ENCODE measurements around the gene CYP26C1. TPM values are rescaled to one million over a fixed set of nuclear protein-coding genes. Genes with fewer than 3 reads are reported as not detected.

Gene CYP26C1
- total RNA-seq, 1 experiment from 2014 or later: 0.07 TPM

DNA sequence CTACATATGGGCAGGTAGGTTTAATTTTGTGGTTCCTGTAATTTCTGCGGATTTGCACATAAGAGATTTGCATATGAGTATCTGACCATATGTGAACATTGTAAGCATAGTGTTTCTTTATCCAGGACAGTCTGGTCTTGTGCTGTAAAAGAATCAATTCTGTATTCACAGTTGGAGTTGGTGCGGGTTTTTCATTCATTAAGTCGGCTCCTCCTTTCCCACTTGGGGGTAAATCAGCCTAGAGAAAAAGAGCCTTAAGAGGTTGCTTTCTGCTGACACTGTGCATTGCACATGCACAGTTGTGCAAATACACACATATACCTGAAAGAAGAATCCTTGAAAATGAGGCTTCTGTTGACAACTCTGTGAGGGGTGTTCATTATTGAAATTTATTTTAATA is 6.1 kb upstream of the CYP26C1 start:
- ATAC-seq (no peak), DNase-seq (ENCODE audit: low read depth, low spot score) (no peak)
- Histone ChIP-seq H3K27ac (ENCODE audit: low read depth, low read length) (no peak overlapping the region), H3K4me3 (replicated peaks in 1 of 2; ENCODE audit: low read depth in 1 of 2, low read length in 2 of 2) (no peak overlapping the region), H3K9ac (ENCODE audit: low read length) (no peak overlapping the region), H3K36me3 (ENCODE audit: control insufficient read depth in 1 of 2, insufficient read depth in 2 of 2, low read length in 2 of 2) (no peaks in the 10 kb centered on the region), H3K79me2 (ENCODE audit: insufficient read depth, low read length) (no peaks in the 10 kb centered on the region), H4K20me1 (ENCODE audit: insufficient read depth) (no peaks in the 10 kb centered on the region), H3K27me3 (ENCODE audit: insufficient read depth, low read length) (no peaks in the 10 kb centered on the region), H2AFZ (ENCODE audit: low read depth, low read length, poor library complexity, severe bottlenecking) (no peak overlapping the region), H3K9me2 (ENCODE audit: insufficient read depth) (no peaks in the 10 kb centered on the region), H3K9me3 (ENCODE audit: control insufficient read depth in 1 of 2, insufficient read depth in 1 of 2, low read depth in 1 of 2, low read length in 2 of 2) (no peaks in the 10 kb centered on the region), H3K4me2 (ENCODE audit: low read length) (no peak overlapping the region), H3K4me1 (ENCODE audit: control insufficient read depth in 1 of 2, insufficient read depth in 2 of 2, low read length in 2 of 2) (no peaks in the 10 kb centered on the region)
- RAD21 ChIA-PET (ENCODE audit: low non-redundant PET in 1 of 2, low total read pairs in 2 of 2, uncharacterized antibody in 2 of 2, unreplicated experiment in 2 of 2): no interaction called here
- POLR2A ChIA-PET: no interaction called here
- CTCF ChIA-PET: no interaction called here
- intact Hi-C loops (cut with micrococcal nuclease): no loop called here
- TF ChIP-seq EGR1 (IDR thresholded peaks at IDR 0.05; ENCODE audit: low read depth) (no peak), SRF (IDR thresholded peaks at IDR 0.05; ENCODE audit: low read depth) (no peak)
- no TSS peak for BruUV-seq (replicated peaks)

DNA sequence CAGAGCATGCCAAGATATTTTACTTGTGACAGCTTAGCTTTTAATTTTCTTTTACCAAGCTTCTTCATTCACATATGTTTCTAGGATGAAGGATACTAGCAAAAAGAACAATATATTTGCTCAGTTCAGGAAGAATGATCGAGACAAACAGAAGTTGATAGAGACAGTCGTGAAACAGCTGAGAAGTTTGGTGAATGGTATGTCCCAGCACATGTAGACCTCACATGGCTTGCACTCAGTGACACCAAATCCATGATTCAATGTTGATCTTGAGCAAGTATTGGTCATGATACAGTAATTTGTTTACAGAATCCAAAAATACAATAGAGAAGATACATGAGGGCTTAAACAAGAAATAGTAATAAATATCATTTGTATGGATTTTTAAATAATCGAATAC is 2.5 kb upstream of the CYP26C1 start:
- ChIA-PET POLR2A (no interaction called here), CTCF (no interaction called here), RAD21 (ENCODE audit: low non-redundant PET in 1 of 2, low total read pairs in 2 of 2, uncharacterized antibody in 2 of 2, unreplicated experiment in 2 of 2) (no interaction called here)
- Histone ChIP-seq H3K36me3 (ENCODE audit: control insufficient read depth in 1 of 2, insufficient read depth in 2 of 2, low read length in 2 of 2) (no peaks in the 10 kb centered on the region), H3K9me2 (ENCODE audit: insufficient read depth) (no peaks in the 10 kb centered on the region), H3K27ac (ENCODE audit: low read depth, low read length) (no peak overlapping the region), H3K27me3 (ENCODE audit: insufficient read depth, low read length) (no peaks in the 10 kb centered on the region), H3K4me3 (replicated peaks in 1 of 2; ENCODE audit: low read depth in 1 of 2, low read length in 2 of 2) (no peak overlapping the region), H3K4me2 (ENCODE audit: low read length) (no peak overlapping the region), H3K79me2 (ENCODE audit: insufficient read depth, low read length) (no peaks in the 10 kb centered on the region), H3K9me3 (ENCODE audit: control insufficient read depth in 1 of 2, insufficient read depth in 1 of 2, low read depth in 1 of 2, low read length in 2 of 2) (no peaks in the 10 kb centered on the region), H2AFZ (ENCODE audit: low read depth, low read length, poor library complexity, severe bottlenecking) (no peak overlapping the region), H3K4me1 (ENCODE audit: control insufficient read depth in 1 of 2, insufficient read depth in 2 of 2, low read length in 2 of 2) (no peaks in the 10 kb centered on the region), H4K20me1 (ENCODE audit: insufficient read depth) (no peaks in the 10 kb centered on the region), H3K9ac (ENCODE audit: low read length) (no peak overlapping the region)
- ATAC-seq: no peak
- no peak for DNase-seq (ENCODE audit: low read depth, low spot score)
- no TSS peak for BruUV-seq (replicated peaks)
- TF ChIP-seq EZH2 (IDR thresholded peaks at IDR 0.05): no peak
- intact Hi-C loops (cut with micrococcal nuclease): no loop called here

DNA sequence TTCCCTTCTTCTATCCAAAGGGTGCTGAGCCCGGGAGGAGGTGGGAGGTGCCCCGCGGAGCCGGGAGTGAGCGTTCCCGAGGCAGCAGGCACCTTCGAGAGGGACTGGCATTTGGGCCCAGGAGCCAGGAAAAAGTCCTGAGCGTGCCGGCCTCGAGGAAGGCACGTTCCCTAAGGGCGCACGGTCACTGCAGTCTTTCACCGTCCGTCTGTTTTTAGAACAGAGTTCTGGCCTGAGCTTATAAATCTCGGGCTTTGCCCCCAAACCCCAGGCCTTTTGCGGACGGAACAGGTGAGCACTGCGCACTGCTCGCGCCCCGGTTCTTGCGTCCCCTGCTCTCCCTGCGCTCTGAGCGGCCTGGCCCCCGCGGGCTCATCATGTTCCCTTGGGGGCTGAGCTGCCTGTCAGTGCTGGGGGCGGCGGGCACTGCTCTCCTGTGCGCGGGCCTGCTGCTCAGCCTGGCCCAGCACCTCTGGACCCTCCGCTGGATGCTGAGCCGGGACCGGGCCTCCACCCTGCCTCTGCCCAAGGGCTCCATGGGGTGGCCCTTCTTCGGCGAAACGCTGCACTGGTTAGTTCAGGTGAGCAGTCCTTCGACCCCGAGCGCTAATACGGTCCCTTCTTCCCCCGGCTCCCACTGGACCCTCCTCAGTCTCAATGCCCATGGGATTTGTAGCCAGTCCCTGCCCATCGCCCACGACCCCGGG is 442 bp downstream of the CYP26C1 start:
- H3K27me3 ChIP-seq (ENCODE audit: insufficient read depth, low read length): no peaks in the 10 kb centered on the region
- POLR2A ChIA-PET: no interaction called here
- BruUV-seq (replicated peaks): no TSS peak
- TF ChIP-seq ZFX (IDR thresholded peaks at IDR 0.05): no peak
- no peak for TF ChIP-seq SRF (IDR thresholded peaks at IDR 0.05; ENCODE audit: low read depth)
- TF ChIP-seq EGR1 (IDR thresholded peaks at IDR 0.05; ENCODE audit: low read depth): no peak
- no peak for TF ChIP-seq EZH2phosphoT487 (IDR thresholded peaks at IDR 0.05; ENCODE audit: borderline replicate concordance)
- no peak for TF ChIP-seq CBX3 (IDR thresholded peaks at IDR 0.05; ENCODE audit: low read depth)
- TF ChIP-seq POLR2A (IDR thresholded peaks at IDR 0.05; ENCODE audit: borderline replicate concordance, extremely low read depth, insufficient read depth, insufficient read length): no peak
- TF ChIP-seq, protein P1, sequence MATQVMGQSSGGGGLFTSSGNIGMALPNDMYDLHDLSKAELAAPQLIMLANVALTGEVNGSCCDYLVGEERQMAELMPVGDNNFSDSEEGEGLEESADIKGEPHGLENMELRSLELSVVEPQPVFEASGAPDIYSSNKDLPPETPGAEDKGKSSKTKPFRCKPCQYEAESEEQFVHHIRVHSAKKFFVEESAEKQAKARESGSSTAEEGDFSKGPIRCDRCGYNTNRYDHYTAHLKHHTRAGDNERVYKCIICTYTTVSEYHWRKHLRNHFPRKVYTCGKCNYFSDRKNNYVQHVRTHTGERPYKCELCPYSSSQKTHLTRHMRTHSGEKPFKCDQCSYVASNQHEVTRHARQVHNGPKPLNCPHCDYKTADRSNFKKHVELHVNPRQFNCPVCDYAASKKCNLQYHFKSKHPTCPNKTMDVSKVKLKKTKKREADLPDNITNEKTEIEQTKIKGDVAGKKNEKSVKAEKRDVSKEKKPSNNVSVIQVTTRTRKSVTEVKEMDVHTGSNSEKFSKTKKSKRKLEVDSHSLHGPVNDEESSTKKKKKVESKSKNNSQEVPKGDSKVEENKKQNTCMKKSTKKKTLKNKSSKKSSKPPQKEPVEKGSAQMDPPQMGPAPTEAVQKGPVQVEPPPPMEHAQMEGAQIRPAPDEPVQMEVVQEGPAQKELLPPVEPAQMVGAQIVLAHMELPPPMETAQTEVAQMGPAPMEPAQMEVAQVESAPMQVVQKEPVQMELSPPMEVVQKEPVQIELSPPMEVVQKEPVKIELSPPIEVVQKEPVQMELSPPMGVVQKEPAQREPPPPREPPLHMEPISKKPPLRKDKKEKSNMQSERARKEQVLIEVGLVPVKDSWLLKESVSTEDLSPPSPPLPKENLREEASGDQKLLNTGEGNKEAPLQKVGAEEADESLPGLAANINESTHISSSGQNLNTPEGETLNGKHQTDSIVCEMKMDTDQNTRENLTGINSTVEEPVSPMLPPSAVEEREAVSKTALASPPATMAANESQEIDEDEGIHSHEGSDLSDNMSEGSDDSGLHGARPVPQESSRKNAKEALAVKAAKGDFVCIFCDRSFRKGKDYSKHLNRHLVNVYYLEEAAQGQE (IDR thresholded peaks at IDR 0.05; ENCODE audit: low read depth): no peak
- no peak for TF ChIP-seq EZH2 (IDR thresholded peaks at IDR 0.05)
- no peak for TF ChIP-seq JUND (IDR thresholded peaks at IDR 0.05)
- no peak for TF ChIP-seq YY1 (IDR thresholded peaks at IDR 0.05; ENCODE audit: extremely low read depth, insufficient replicate concordance, low read depth, low read length)
- TF ChIP-seq ELF1 (IDR thresholded peaks at IDR 0.05; ENCODE audit: borderline replicate concordance, low read depth): no peak

More for the DNA sequence above, 442 bp downstream of the CYP26C1 start:
- no peaks in the 10 kb centered on the region for H4K20me1 ChIP-seq (ENCODE audit: insufficient read depth)
- intact Hi-C loops (cut with micrococcal nuclease): no loop called here
- H3K4me1 ChIP-seq (ENCODE audit: control insufficient read depth in 1 of 2, insufficient read depth in 2 of 2, low read length in 2 of 2): no peaks in the 10 kb centered on the region
- ATAC-seq (no peak), DNase-seq (ENCODE audit: low read depth, low spot score) (no peak)
- H3K9me2 ChIP-seq (ENCODE audit: insufficient read depth): no peaks in the 10 kb centered on the region
- no peaks in the 10 kb centered on the region for H3K79me2 ChIP-seq (ENCODE audit: insufficient read depth, low read length)
- H3K27ac ChIP-seq (ENCODE audit: low read depth, low read length): no peak overlapping the region
- no peak overlapping the region for H3K4me3 ChIP-seq (replicated peaks in 1 of 2; ENCODE audit: low read depth in 1 of 2, low read length in 2 of 2)
- ChIA-PET RAD21 (ENCODE audit: low non-redundant PET in 1 of 2, low total read pairs in 2 of 2, uncharacterized antibody in 2 of 2, unreplicated experiment in 2 of 2) (no interaction called here), CTCF (no interaction called here)
- H3K9ac ChIP-seq (ENCODE audit: low read length): no peak overlapping the region
- H2AFZ ChIP-seq (ENCODE audit: low read depth, low read length, poor library complexity, severe bottlenecking): no peak overlapping the region
- H3K9me3 ChIP-seq (ENCODE audit: control insufficient read depth in 1 of 2, insufficient read depth in 1 of 2, low read depth in 1 of 2, low read length in 2 of 2): no peaks in the 10 kb centered on the region
- no peaks in the 10 kb centered on the region for H3K36me3 ChIP-seq (ENCODE audit: control insufficient read depth in 1 of 2, insufficient read depth in 2 of 2, low read length in 2 of 2)
- no peak overlapping the region for H3K4me2 ChIP-seq (ENCODE audit: low read length)

Measured in HCT116 (cell line).